HS-5 (cell line): ENCODE results near the gene MRPL42.

Experiments
- DNase-seq: peaks from one replicate; pipeline ENCODE4 v3.0.0-alpha.2; 2012; ENCODE audit warnings: low read depth

MRPL42 gene

GRCh38 chr12:93500201-93500600, 32.9 kb downstream of the MRPL42 start:
- no peak for DNase-seq

GRCh38 chr12:93500667-93501066, 33.4 kb downstream of the MRPL42 start:
- DNase-seq, result no peak

- no peak for DNase-seq
These were observed 35.7 kb downstream of the MRPL42 start for GRCh38 chr12:93502802-93503623.

GRCh38 chr12:93507165-93507564, 39.9 kb downstream of the MRPL42 start:
- DNase-seq, result no peak

GRCh38 chr12:93509506-93509905, 42.2 kb downstream of the MRPL42 start:
- DNase-seq, result no peak

GRCh38 chr12:93514853-93515252, 47.5 kb downstream of the MRPL42 start:
- peak; percentile 64 for DNase-seq

- DNase-seq, result peak; percentile 4
These were observed 51.4 kb downstream of the MRPL42 start for GRCh38 chr12:93518725-93519124.

GRCh38 chr12:93519859-93520258, 52.5 kb downstream of the MRPL42 start:
- no peak for DNase-seq

GRCh38 chr12:93520454-93520853, 53.1 kb downstream of the MRPL42 start:
- DNase-seq, result no peak

- no peak for DNase-seq
These were observed 54.1 kb downstream of the MRPL42 start for GRCh38 chr12:93521225-93522080.

- no peak for DNase-seq
These were observed 57.2 kb downstream of the MRPL42 start for GRCh38 chr12:93524386-93525133.

GRCh38 chr12:93526786-93527428, 59.6 kb downstream of the MRPL42 start:
- DNase-seq, result peak; percentile 70

- no peak for DNase-seq
These were observed 63.0 kb downstream of the MRPL42 start for GRCh38 chr12:93530358-93530757.

GRCh38 chr12:93533310-93533709, 66.0 kb downstream of the MRPL42 start:
- DNase-seq, result no peak

GRCh38 chr12:93536111-93536765, 68.9 kb downstream of the MRPL42 start:
- no peak for DNase-seq

- DNase-seq, result no peak
These were observed 69.6 kb downstream of the MRPL42 start for GRCh38 chr12:93536766-93537488.

GRCh38 chr12:93537769-93538168, 70.5 kb downstream of the MRPL42 start:
- DNase-seq, result no peak

GRCh38 chr12:93539821-93540220, 72.5 kb downstream of the MRPL42 start:
- no peak for DNase-seq

GRCh38 chr12:93540466-93540865, 73.2 kb downstream of the MRPL42 start:
- no peak for DNase-seq

- DNase-seq, result no peak
These were observed 74.4 kb downstream of the MRPL42 start for GRCh38 chr12:93541578-93542225.
